ENCODE results near the gene LRP1B. TPM values are rescaled to one million over a fixed set of nuclear protein-coding genes. Genes with fewer than 3 reads are reported as not detected.

The LRP1B gene
- total and polyA plus RNA-seq, 2 donors from 2014 or later: 0.69 to 1.2 TPM

DNA sequence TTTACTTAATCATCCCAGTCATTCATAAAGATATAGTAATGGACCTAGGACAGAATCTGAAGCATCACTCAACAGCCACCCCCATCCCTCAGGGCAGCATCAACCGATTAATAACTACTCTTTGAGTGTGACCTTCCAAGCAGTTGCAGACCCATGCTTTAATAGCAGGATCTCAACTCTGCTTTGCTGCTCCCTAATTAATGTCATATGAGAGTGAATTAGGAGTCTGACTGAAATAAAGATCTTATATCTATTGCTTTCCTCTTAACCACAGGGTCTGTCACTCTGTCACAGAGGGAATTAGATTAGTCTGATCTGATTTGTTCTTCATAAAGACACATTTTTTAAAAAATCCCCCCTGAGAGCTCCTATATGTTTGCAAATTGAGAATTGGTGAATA, 46.1 kb upstream of the LRP1B start:
- Histone ChIP-seq H3K27ac (ENCODE audit: low read depth in 2 of 2, low read length in 2 of 2) (no peak overlapping the region), H3K4me1 (ENCODE audit: control insufficient read depth in 2 of 3, insufficient read depth in 2 of 3, low read depth in 1 of 3, low read length in 3 of 3) (no peaks in the 10 kb centered on the region), H3K4me3 (ENCODE audit: low read length in 3 of 3) (no peak overlapping the region), H3K9ac (ENCODE audit: low read length in 3 of 3) (no peak overlapping the region), H3K9me3 (ENCODE audit: control insufficient read depth in 2 of 3, insufficient read depth in 1 of 3, low read length in 3 of 3) (no peaks in the 10 kb centered on the region), H3K27me3 (ENCODE audit: control insufficient read depth, insufficient read depth, low read length) (no peaks in the 10 kb centered on the region), H3K36me3 (ENCODE audit: control insufficient read depth in 2 of 3, insufficient read depth in 3 of 3, low read length in 3 of 3) (no peaks in the 10 kb centered on the region)
- DNase-seq: no peak
- TF ChIP-seq, protein P1, sequence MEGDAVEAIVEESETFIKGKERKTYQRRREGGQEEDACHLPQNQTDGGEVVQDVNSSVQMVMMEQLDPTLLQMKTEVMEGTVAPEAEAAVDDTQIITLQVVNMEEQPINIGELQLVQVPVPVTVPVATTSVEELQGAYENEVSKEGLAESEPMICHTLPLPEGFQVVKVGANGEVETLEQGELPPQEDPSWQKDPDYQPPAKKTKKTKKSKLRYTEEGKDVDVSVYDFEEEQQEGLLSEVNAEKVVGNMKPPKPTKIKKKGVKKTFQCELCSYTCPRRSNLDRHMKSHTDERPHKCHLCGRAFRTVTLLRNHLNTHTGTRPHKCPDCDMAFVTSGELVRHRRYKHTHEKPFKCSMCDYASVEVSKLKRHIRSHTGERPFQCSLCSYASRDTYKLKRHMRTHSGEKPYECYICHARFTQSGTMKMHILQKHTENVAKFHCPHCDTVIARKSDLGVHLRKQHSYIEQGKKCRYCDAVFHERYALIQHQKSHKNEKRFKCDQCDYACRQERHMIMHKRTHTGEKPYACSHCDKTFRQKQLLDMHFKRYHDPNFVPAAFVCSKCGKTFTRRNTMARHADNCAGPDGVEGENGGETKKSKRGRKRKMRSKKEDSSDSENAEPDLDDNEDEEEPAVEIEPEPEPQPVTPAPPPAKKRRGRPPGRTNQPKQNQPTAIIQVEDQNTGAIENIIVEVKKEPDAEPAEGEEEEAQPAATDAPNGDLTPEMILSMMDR (IDR thresholded peaks at IDR 0.05; ENCODE audit: borderline replicate concordance, extremely low read depth, insufficient read depth): no peak
- intact Hi-C loops (cut with DNase I): no loop called here
- FAIRE-seq: no peak

DNA sequence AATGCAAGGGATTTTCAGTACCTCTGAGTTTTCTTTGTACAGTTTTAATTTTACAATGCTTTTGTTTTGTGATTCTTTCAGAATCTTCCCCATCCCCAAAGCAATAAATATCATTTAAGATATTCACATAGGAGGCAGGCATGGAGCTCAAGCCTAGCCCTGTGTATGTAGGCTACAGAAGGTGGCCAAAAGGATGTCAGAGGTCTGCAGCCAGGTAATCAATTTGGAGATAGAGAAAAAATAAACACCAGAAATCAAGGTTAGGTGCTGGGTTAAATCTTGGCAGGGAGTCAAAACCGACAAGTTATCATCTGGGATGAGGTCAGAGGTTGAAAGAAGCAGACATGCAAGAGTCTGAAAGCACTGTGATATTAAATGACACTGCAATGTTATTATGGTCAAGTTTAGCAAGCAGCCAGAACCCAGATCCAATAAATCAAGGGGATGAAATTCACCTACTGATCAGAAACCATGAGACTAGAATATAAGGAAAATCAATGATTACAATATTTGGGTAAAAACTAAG, 45.1 kb upstream of the LRP1B start:
- FAIRE-seq (no peak), DNase-seq (no peak)
- Histone ChIP-seq H3K9me3 (ENCODE audit: control insufficient read depth in 2 of 3, insufficient read depth in 1 of 3, low read length in 3 of 3) (no peaks in the 10 kb centered on the region), H3K9ac (ENCODE audit: low read length in 3 of 3) (no peak overlapping the region), H3K4me1 (ENCODE audit: control insufficient read depth in 2 of 3, insufficient read depth in 2 of 3, low read depth in 1 of 3, low read length in 3 of 3) (no peaks in the 10 kb centered on the region), H3K4me3 (ENCODE audit: low read length in 3 of 3) (no peak overlapping the region), H3K27me3 (ENCODE audit: control insufficient read depth, insufficient read depth, low read length) (no peaks in the 10 kb centered on the region), H3K36me3 (ENCODE audit: control insufficient read depth in 2 of 3, insufficient read depth in 3 of 3, low read length in 3 of 3) (no peaks in the 10 kb centered on the region), H3K27ac (ENCODE audit: low read depth in 2 of 2, low read length in 2 of 2) (no peak overlapping the region)
- TF ChIP-seq, protein P1 (IDR thresholded peaks at IDR 0.05; ENCODE audit: borderline replicate concordance, extremely low read depth, insufficient read depth): no peak
- intact Hi-C loops (cut with DNase I): no loop called here

DNA sequence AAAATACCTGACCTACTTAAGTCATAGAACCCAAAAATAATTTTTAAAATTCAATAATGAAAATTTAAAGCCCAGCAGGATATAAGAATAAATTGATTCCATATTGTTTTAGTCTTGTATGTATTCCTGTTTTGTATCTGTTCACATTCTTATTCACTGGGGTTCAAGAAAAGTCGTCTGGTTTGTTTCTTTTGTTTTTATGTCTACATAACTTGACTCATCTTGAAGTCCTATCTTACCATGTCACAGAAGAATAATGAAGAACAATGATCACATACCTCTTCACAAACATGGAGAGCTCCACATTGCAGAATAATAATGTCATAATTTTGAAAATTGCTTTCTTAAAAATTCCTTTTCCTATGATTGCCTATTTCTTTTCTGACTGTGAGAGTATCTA, 43.4 kb upstream of the LRP1B start:
- DNase-seq (no peak), FAIRE-seq (no peak)
- Histone ChIP-seq H3K4me3 (ENCODE audit: low read length in 3 of 3) (no peak overlapping the region), H3K27ac (ENCODE audit: low read depth in 2 of 2, low read length in 2 of 2) (no peak overlapping the region), H3K36me3 (ENCODE audit: control insufficient read depth in 2 of 3, insufficient read depth in 3 of 3, low read length in 3 of 3) (no peaks in the 10 kb centered on the region), H3K9me3 (ENCODE audit: control insufficient read depth in 2 of 3, insufficient read depth in 1 of 3, low read length in 3 of 3) (no peaks in the 10 kb centered on the region), H3K9ac (ENCODE audit: low read length in 3 of 3) (no peak overlapping the region), H3K27me3 (ENCODE audit: control insufficient read depth, insufficient read depth, low read length) (no peaks in the 10 kb centered on the region), H3K4me1 (ENCODE audit: control insufficient read depth in 2 of 3, insufficient read depth in 2 of 3, low read depth in 1 of 3, low read length in 3 of 3) (no peaks in the 10 kb centered on the region)
- TF ChIP-seq, protein P1 (IDR thresholded peaks at IDR 0.05; ENCODE audit: borderline replicate concordance, extremely low read depth, insufficient read depth): no peak
- intact Hi-C loops (cut with DNase I): no loop called here

DNA sequence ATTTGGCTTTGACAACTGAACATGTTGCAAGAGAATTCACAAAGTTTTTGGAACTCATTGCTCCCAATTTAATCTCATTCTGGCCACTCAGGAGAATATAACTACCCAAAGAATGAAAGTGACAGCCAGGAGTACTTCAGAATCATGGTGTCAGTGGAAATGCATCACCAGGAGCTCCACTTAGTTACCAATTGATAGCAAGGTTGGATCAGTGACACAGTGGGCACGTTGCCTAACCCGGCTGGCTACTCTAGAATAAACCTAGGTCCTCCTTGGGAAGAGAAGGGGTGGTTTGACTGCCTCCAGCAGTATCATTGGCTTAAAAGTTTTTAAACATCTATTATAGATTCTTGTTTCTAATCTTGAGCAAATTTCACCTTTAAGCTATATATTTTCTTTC, 40.0 kb upstream of the LRP1B start:
- no peaks in the 10 kb centered on the region for H3K36me3 ChIP-seq (ENCODE audit: control insufficient read depth in 2 of 3, insufficient read depth in 3 of 3, low read length in 3 of 3)
- H3K27me3 ChIP-seq (ENCODE audit: control insufficient read depth, insufficient read depth, low read length): no peaks in the 10 kb centered on the region
- H3K9me3 ChIP-seq (ENCODE audit: control insufficient read depth in 2 of 3, insufficient read depth in 1 of 3, low read length in 3 of 3): no peaks in the 10 kb centered on the region
- FAIRE-seq: no peak
- H3K4me1 ChIP-seq (ENCODE audit: control insufficient read depth in 2 of 3, insufficient read depth in 2 of 3, low read depth in 1 of 3, low read length in 3 of 3): no peaks in the 10 kb centered on the region
- no peak overlapping the region for H3K9ac ChIP-seq (ENCODE audit: low read length in 3 of 3)
- DNase-seq: no peak
- H3K27ac ChIP-seq (ENCODE audit: low read depth in 2 of 2, low read length in 2 of 2): no peak overlapping the region
- intact Hi-C loops (cut with DNase I): no loop called here
- H3K4me3 ChIP-seq (ENCODE audit: low read length in 3 of 3): no peak overlapping the region
- TF ChIP-seq, protein P1 (IDR thresholded peaks at IDR 0.05; ENCODE audit: borderline replicate concordance, extremely low read depth, insufficient read depth): no peak
